IPS DF 6.9 (cell line): ENCODE results near the gene WDCP.

Source experiments
- DNase-seq: peaks from one replicate; pipeline ENCODE4 v3.0.0-alpha.2; 2013; ENCODE audit warnings: low read depth, low spot score
- H3K27ac ChIP-seq: one replicate; pipeline ENCODE4 v1.5.1; 2013; ENCODE audit warnings: low read length, control low read depth
- H3K27me3 ChIP-seq: 2 replicates; pipeline ENCODE4 v1.6.1; 2013; ENCODE audit warnings: mild to moderate bottlenecking, low read length; ENCODE audit not compliant: control insufficient read depth, insufficient read depth
- H3K36me3 ChIP-seq: 2 replicates; pipeline ENCODE4 v1.6.1; 2013; ENCODE audit warnings: low read length; ENCODE audit not compliant: control insufficient read depth, insufficient read depth
- H3K4me1 ChIP-seq: 2 replicates; pipeline ENCODE4 v1.6.1; 2013; ENCODE audit warnings: low read length; ENCODE audit not compliant: control insufficient read depth, insufficient read depth
- H3K4me3 ChIP-seq: 2 replicates; pipeline ENCODE4 v1.5.1; 2013; ENCODE audit warnings: mild to moderate bottlenecking, low read length
- H3K9me3 ChIP-seq: 2 replicates; pipeline ENCODE4 v1.6.1; 2013; ENCODE audit warnings: low read length, inconsistent platforms; ENCODE audit not compliant: control insufficient read depth, insufficient read depth
- WGBS: extraction: QIAGEN DNeasy Blood & Tissue Kit; methylation state at CpG from one replicate; pipeline ENCODE4 v1.1.7; 2013; ENCODE audit warnings: mixed read lengths, missing lambda C conversion rate; ENCODE audit not compliant: insufficient read length, insufficient coverage; 5-methylcytosine and 5-hydroxymethylcytosine counted together

WDCP gene

GRCh38 chr2:23993736-23994269 is 53.4 kb downstream of the WDCP start:
- no peaks in the 10 kb centered on the region for H3K4me1 ChIP-seq
- no peaks in the 10 kb centered on the region for H3K36me3 ChIP-seq
- H3K9me3 ChIP-seq, result no peaks in the 10 kb centered on the region
- no peak for DNase-seq
- no peaks in the 10 kb centered on the region for H3K27me3 ChIP-seq
- no CpG with 5 or more reads among the region's 8 CpGs for WGBS
- no peak overlapping the region for H3K4me3 ChIP-seq
- H3K27ac ChIP-seq, result no peak overlapping the region

GRCh38 chr2:23992931-23993330 is 54.3 kb downstream of the WDCP start:
- Histone ChIP-seq H3K4me3 (no peak overlapping the region), H3K4me1 (no peaks in the 10 kb centered on the region), H3K36me3 (no peaks in the 10 kb centered on the region), H3K9me3 (no peaks in the 10 kb centered on the region), H3K27me3 (no peaks in the 10 kb centered on the region), H3K27ac (no peak overlapping the region)
- no peak for DNase-seq
- WGBS, result no CpG with 5 or more reads among the region's 1 CpG

GRCh38 chr2:23988371-23988770 is 58.8 kb downstream of the WDCP start:
- WGBS, result no CpG with 5 or more reads among the region's 2 CpGs
- no peak for DNase-seq
- no peak overlapping the region for H3K4me3 ChIP-seq

More at GRCh38 chr2:23988371-23988770, 58.8 kb downstream of the WDCP start:
- Histone ChIP-seq H3K27ac (no peak overlapping the region), H3K36me3 (no peaks in the 10 kb centered on the region), H3K27me3 (no peaks in the 10 kb centered on the region), H3K9me3 (no peaks in the 10 kb centered on the region), H3K4me1 (no peaks in the 10 kb centered on the region)
